HEK293 (cell line): ENCODE data around the gene ECM1.

Source experiments
- CTCF ChIA-PET: fragments of 350-600 bp; formaldehyde crosslinking; extraction: SDS; loops from one replicate; lab custom pipeline; 2021; ENCODE audit warnings: antibody characterized with exemption; lab: Yijun Ruan, JAX
- POLR2A ChIA-PET: fragments of 300-600 bp; formaldehyde crosslinking; extraction: SDS; loops from one replicate; lab custom pipeline; 2020; ENCODE audit warnings: antibody characterized with exemption, inconsistent platforms; lab: Yijun Ruan, JAX
- H3K27ac ChIP-seq: fragments of 200-500 bp; sonication (Bioruptor generic); 2 replicates; pipeline ENCODE4 v1.5.1; 2014; ENCODE audit warnings: low read depth, low read length, control low read depth, inconsistent platforms; ENCODE audit errors: extremely low read depth
- H3K36me3 ChIP-seq, 2 experiments: fragments of 200-500 bp in 1 of 2; sonication (Bioruptor generic) in 1 of 2; 1 replicate in 1 of 2; 2 replicates in 1 of 2; pipeline ENCODE4 v1.5.1; 2014 to 2017; ENCODE audit warnings: inconsistent platforms in 2 of 2, low read length in 2 of 2; ENCODE audit not compliant: control insufficient read depth in 2 of 2, insufficient read depth in 1 of 2
- H3K4me1 ChIP-seq: fragments of 200-500 bp; sonication (Bioruptor generic); 2 replicates; pipeline ENCODE4 v1.5.1; 2014; ENCODE audit warnings: mild to moderate bottlenecking, low read length, inconsistent platforms; ENCODE audit not compliant: control insufficient read depth, insufficient read depth
- H3K4me3 ChIP-seq: 2 replicates; pipeline ENCODE4 v1.5.1; 2011; ENCODE audit warnings: low read depth, mild to moderate bottlenecking, control low read depth, low read length, moderate library complexity
- H3K9me3 ChIP-seq: fragments of 200-500 bp; sonication (Bioruptor generic); 2 replicates; pipeline ENCODE4 v1.5.1; 2014; ENCODE audit warnings: low read depth, low read length, inconsistent platforms; ENCODE audit not compliant: control insufficient read depth, insufficient read depth
- HOXC10 ChIP-seq: sonication (generic); formaldehyde crosslinking; IDR thresholded peaks from 2 replicates; pipeline ENCODE4 v1.8.1; 2023; ENCODE audit warnings: mild to moderate bottlenecking, missing genetic modification reagents
- KLF16 ChIP-seq: fragments of 450-650 bp; formaldehyde crosslinking; IDR thresholded peaks from 2 replicates; pipeline ENCODE4 v1.5.1; 2017; ENCODE audit warnings: missing biosample characterization, missing genetic modification characterization
- KLF17 ChIP-seq: fragments of 450-650 bp; formaldehyde crosslinking; IDR thresholded peaks from 2 replicates; pipeline ENCODE4 v1.5.1; 2016; ENCODE audit warnings: missing biosample characterization, missing genetic modification characterization
- KLF8 ChIP-seq: fragments of 450-650 bp; formaldehyde crosslinking; IDR thresholded peaks from 2 replicates; pipeline ENCODE4 v1.5.1; 2016; ENCODE audit warnings: missing biosample characterization, missing genetic modification characterization
- PATZ1 ChIP-seq: fragments of 450-650 bp; formaldehyde crosslinking; IDR thresholded peaks from 2 replicates; pipeline ENCODE4 v1.5.1; 2016; ENCODE audit warnings: missing biosample characterization, missing genetic modification characterization
- PRDM4 ChIP-seq: fragments of 450-650 bp; formaldehyde crosslinking; IDR thresholded peaks from 2 replicates; pipeline ENCODE4 v1.5.1; 2017; ENCODE audit warnings: missing biosample characterization, missing genetic modification characterization
- SP3 ChIP-seq: fragments of 450-650 bp; formaldehyde crosslinking; IDR thresholded peaks from 2 replicates; pipeline ENCODE4 v1.5.1; 2016; ENCODE audit warnings: missing biosample characterization, missing genetic modification characterization
- TCF7L2 ChIP-seq: IDR thresholded peaks from 2 replicates; pipeline ENCODE4 v1.6.1; 2011; ENCODE audit warnings: low read depth, mild to moderate bottlenecking, inconsistent platforms, low read length, moderate library complexity, borderline replicate concordance
- YY1 ChIP-seq: fragments of 450-650 bp; formaldehyde crosslinking; IDR thresholded peaks from 2 replicates; pipeline ENCODE4 v1.5.1; 2018; ENCODE audit warnings: missing biosample characterization, missing genetic modification characterization
- ZBTB1 ChIP-seq: fragments of 450-650 bp; formaldehyde crosslinking; IDR thresholded peaks from 2 replicates; pipeline ENCODE4 v1.5.1; 2016; ENCODE audit warnings: missing biosample characterization, missing genetic modification characterization
- ZBTB17 ChIP-seq: fragments of 450-650 bp; formaldehyde crosslinking; IDR thresholded peaks from 2 replicates; pipeline ENCODE4 v1.5.1; 2016; ENCODE audit warnings: missing biosample characterization, missing genetic modification characterization
- ZBTB20 ChIP-seq: fragments of 450-650 bp; formaldehyde crosslinking; IDR thresholded peaks from 2 replicates; pipeline ENCODE4 v1.5.1; 2016; ENCODE audit warnings: missing biosample characterization, missing genetic modification characterization
- ZBTB44 ChIP-seq: fragments of 450-650 bp; IDR thresholded peaks from 2 replicates; pipeline ENCODE4 v1.5.1; 2018; ENCODE audit warnings: missing biosample characterization, mild to moderate bottlenecking, missing genetic modification characterization
- ZNF132 ChIP-seq: fragments of 450-650 bp; formaldehyde crosslinking; IDR thresholded peaks from 2 replicates; pipeline ENCODE4 v1.5.1; 2017; ENCODE audit warnings: missing biosample characterization, missing genetic modification characterization, borderline replicate concordance
- ZNF16 ChIP-seq: fragments of 450-650 bp; formaldehyde crosslinking; IDR thresholded peaks from 2 replicates; pipeline ENCODE4 v1.5.1; 2016; ENCODE audit warnings: low read depth, missing biosample characterization, missing genetic modification characterization
- ZNF169 ChIP-seq: fragments of 450-650 bp; formaldehyde crosslinking; IDR thresholded peaks from 2 replicates; pipeline ENCODE4 v1.5.1; 2016; ENCODE audit warnings: missing biosample characterization, missing genetic modification characterization
- ZNF175 ChIP-seq: fragments of 450-650 bp; formaldehyde crosslinking; IDR thresholded peaks from 2 replicates; pipeline ENCODE4 v1.5.1; 2016; ENCODE audit warnings: missing biosample characterization, missing genetic modification characterization
- ZNF18 ChIP-seq: fragments of 450-650 bp; formaldehyde crosslinking; IDR thresholded peaks from 2 replicates; pipeline ENCODE4 v1.5.1; 2016; ENCODE audit warnings: missing biosample characterization, missing genetic modification characterization
- ZNF19 ChIP-seq: fragments of 450-650 bp; formaldehyde crosslinking; IDR thresholded peaks from 2 replicates; pipeline ENCODE4; 2016; ENCODE audit warnings: missing biosample characterization, missing genetic modification characterization, low read depth
- ZNF2 ChIP-seq: fragments of 450-650 bp; formaldehyde crosslinking; IDR thresholded peaks from 2 replicates; pipeline ENCODE4 v1.5.1; 2016; ENCODE audit warnings: missing biosample characterization, missing genetic modification characterization
- ZNF214 ChIP-seq: fragments of 450-650 bp; formaldehyde crosslinking; IDR thresholded peaks from 2 replicates; pipeline ENCODE4 v1.5.1; 2017; ENCODE audit warnings: missing biosample characterization, mild to moderate bottlenecking, missing genetic modification characterization, borderline replicate concordance
- ZNF239 ChIP-seq: fragments of 450-650 bp; formaldehyde crosslinking; IDR thresholded peaks from 2 replicates; pipeline ENCODE4 v1.5.1; 2016; ENCODE audit warnings: missing biosample characterization, missing genetic modification characterization
- ZNF248 ChIP-seq: fragments of 450-650 bp; formaldehyde crosslinking; IDR thresholded peaks from 2 replicates; pipeline ENCODE4 v1.5.1; 2017; ENCODE audit warnings: missing biosample characterization, missing genetic modification characterization
- ZNF324 ChIP-seq: fragments of 450-650 bp; formaldehyde crosslinking; IDR thresholded peaks from 2 replicates; pipeline ENCODE4 v1.5.1; 2016; ENCODE audit warnings: missing biosample characterization, missing genetic modification characterization
- ZNF423 ChIP-seq: fragments of 450-650 bp; formaldehyde crosslinking; IDR thresholded peaks from 2 replicates; pipeline ENCODE4 v1.5.1; 2016; ENCODE audit warnings: missing biosample characterization, missing genetic modification characterization
- ZNF560 ChIP-seq: fragments of 450-650 bp; formaldehyde crosslinking; IDR thresholded peaks from 2 replicates; pipeline ENCODE4 v1.5.1; 2017; ENCODE audit warnings: missing biosample characterization, missing genetic modification characterization, borderline replicate concordance
- ZNF596 ChIP-seq: fragments of 450-650 bp; IDR thresholded peaks from 2 replicates; pipeline ENCODE4 v1.5.0; 2018; ENCODE audit warnings: missing biosample characterization, mild to moderate bottlenecking, missing genetic modification characterization, moderate library complexity
- ZNF600 ChIP-seq: fragments of 450-650 bp; formaldehyde crosslinking; IDR thresholded peaks from 2 replicates; pipeline ENCODE4 v1.5.1; 2016; ENCODE audit warnings: missing biosample characterization, missing genetic modification characterization
- ZNF660 ChIP-seq: fragments of 450-650 bp; IDR thresholded peaks from 2 replicates; pipeline ENCODE4 v1.5.1; 2018; ENCODE audit warnings: missing biosample characterization, mild to moderate bottlenecking, missing genetic modification characterization
- ZNF768 ChIP-seq: fragments of 450-650 bp; formaldehyde crosslinking; IDR thresholded peaks from 2 replicates; pipeline ENCODE4 v1.5.1; 2018; ENCODE audit warnings: missing biosample characterization, mild to moderate bottlenecking, missing genetic modification characterization
- ZNF837 ChIP-seq: fragments of 450-650 bp; formaldehyde crosslinking; IDR thresholded peaks from 2 replicates; pipeline ENCODE4 v1.5.1; 2016; ENCODE audit warnings: missing biosample characterization, missing genetic modification characterization
- ZXDB ChIP-seq: fragments of 450-650 bp; formaldehyde crosslinking; IDR thresholded peaks from 2 replicates; pipeline ENCODE4 v1.5.1; 2016; ENCODE audit warnings: missing biosample characterization, missing genetic modification characterization

ECM1 gene

GRCh38 chr1:150561974-150562445 is 54.1 kb downstream of the ECM1 start:
- Histone ChIP-seq H3K9me3 (no peaks in the 10 kb centered on the region), H3K4me1 (peaks cover 21% of the 10 kb centered on the region), H3K27ac (peak overlapping the region; percentile 96), H3K36me3 (no peaks in the 10 kb centered on the region), H3K4me3 (peak overlapping the region; percentile 56)
- ChIA-PET CTCF (interaction anchor here (0.6 to 5.1 kb wide), 12 partner anchors 8 to 1918 kb away, joined by 3 to 62 read pairs (median 9); partner anchors contain the start of genes CTSK, MCL1 and MINDY1), POLR2A (interaction anchor here (0.7 to 8.8 kb wide), 10 partner anchors 12 to 266 kb away, joined by 3 to 272 read pairs (median 4); partner anchors contain the start of genes ADAMTSL4, ENSA, GOLPH3L and MCL1)
- TF ChIP-seq ZBTB20 (peak; percentile 95), ZNF600 (no peak), ZNF660 (tag by site-specific recombination) (no peak; the same call in 1 of the 2 replicates), ZNF239 (tag by site-specific recombination) (no peak), SP3 (tag by site-specific recombination) (peak; percentile 73), ZNF768 (tag by site-specific recombination) (no peak), ZNF596 (tag by site-specific recombination) (no peak), ZNF169 (tag by site-specific recombination) (no peak), KLF16 (tag by site-specific recombination) (peak; percentile 76), ZNF132 (tag by site-specific recombination) (no peak), ZNF16 (tag by site-specific recombination) (no peak), KLF17 (tag by site-specific recombination) (peak; percentile 31; the same call in 1 of the 2 replicates), ZNF423 (no peak), TCF7L2 (no peak), ZBTB1 (tag by site-specific recombination) (no peak), ZNF248 (tag by site-specific recombination) (no peak), ZXDB (no peak; the same call in none of the 2 replicates), PATZ1 (tag by site-specific recombination) (peak; percentile 99), PRDM4 (tag by site-specific recombination) (no peak), KLF8 (tag by site-specific recombination) (peak; percentile 82), HOXC10 (no peak), ZNF2 (tag by site-specific recombination) (no peak), ZBTB17 (tag by site-specific recombination) (peak; percentile 58; the same call in 1 of the 2 replicates), YY1 (tag by site-specific recombination) (no peak), ZBTB44 (no peak), ZNF175 (tag by site-specific recombination) (no peak), ZNF837 (no peak), ZNF214 (tag by site-specific recombination) (no peak), ZNF18 (tag by site-specific recombination) (no peak), ZNF19 (no peak), ZNF560 (tag by site-specific recombination) (no peak), ZNF324 (tag by site-specific recombination) (peak; percentile 65; the same call in 1 of the 2 replicates)
